Endodermal cell (in vitro differentiated cells): ENCODE results near the gene NBAS. TPM values are rescaled to one million over a fixed set of nuclear protein-coding genes. Genes with fewer than 3 reads are reported as not detected.

ENCODE experiments used
- DNase-seq: peaks from one replicate; pipeline ENCODE4 v3.0.0-alpha.2; 2017
- H3K27ac ChIP-seq: 2 replicates; pipeline ENCODE4 v1.5.1; 2013; ENCODE audit warnings: mild to moderate bottlenecking, low read depth, low read length, moderate library complexity
- H3K27me3 ChIP-seq: 2 replicates; pipeline ENCODE4 v1.6.1; 2013; ENCODE audit warnings: mild to moderate bottlenecking, low read length, moderate library complexity; ENCODE audit not compliant: insufficient read depth, control insufficient read depth, poor library complexity, severe bottlenecking
- H3K36me3 ChIP-seq: 2 replicates; pipeline ENCODE4 v1.7.0; 2013; ENCODE audit warnings: mild to moderate bottlenecking, low read length, moderate library complexity; ENCODE audit not compliant: control insufficient read depth, insufficient read depth
- H3K4me1 ChIP-seq: one replicate; pipeline ENCODE4 v1.7.0; 2013; ENCODE audit warnings: low read length; ENCODE audit not compliant: control insufficient read depth, insufficient read depth
- H3K4me3 ChIP-seq: 2 replicates; pipeline ENCODE4 v1.5.1; 2013; ENCODE audit warnings: mild to moderate bottlenecking, low read length, moderate library complexity
- H3K9ac ChIP-seq: 2 replicates; pipeline ENCODE4 v1.6.1; 2013; ENCODE audit warnings: mild to moderate bottlenecking, low read length, moderate library complexity; ENCODE audit not compliant: poor library complexity, severe bottlenecking; ENCODE audit errors: extremely low read depth
- H3K9me3 ChIP-seq: 2 replicates; pipeline ENCODE4 v1.6.1; 2013; ENCODE audit warnings: mild to moderate bottlenecking, low read length, moderate library complexity; ENCODE audit not compliant: control insufficient read depth
- H3K27ac Mint-ChIP-seq: 2 replicates; pipeline ENCODE4 v1.8.0; 2020; ENCODE audit warnings: mixed read lengths
- H3K27me3 Mint-ChIP-seq: 2 replicates; pipeline ENCODE4 v1.8.0; 2021; ENCODE audit warnings: mild to moderate bottlenecking, mixed read lengths; ENCODE audit not compliant: insufficient read depth
- H3K36me3 Mint-ChIP-seq: 2 replicates; pipeline ENCODE4 v1.8.0; 2020; ENCODE audit warnings: low read depth, mixed read lengths
- H3K4me1 Mint-ChIP-seq: 2 replicates; pipeline ENCODE4 v1.8.0; 2020; ENCODE audit warnings: mixed read lengths
- H3K4me3 Mint-ChIP-seq: 2 replicates; pipeline ENCODE4 v1.8.0; 2020; ENCODE audit warnings: mild to moderate bottlenecking, moderate library complexity, mixed read lengths
- H3K9me3 Mint-ChIP-seq: 2 replicates; pipeline ENCODE4 v1.8.0; 2020; ENCODE audit warnings: mild to moderate bottlenecking, mixed read lengths
- CTCF ChIP-seq: fragments of 200-600 bp; sonication (generic); conservative IDR thresholded peaks from 2 replicates; pipeline ENCODE4 v1.5.0; 2021; ENCODE audit warnings: antibody characterized with exemption, mild to moderate bottlenecking
- WGBS, 2 experiments: methylation state at CpG; one replicate each; pipeline versions ENCODE4 v1.1.5 to v1.1.7; 2013; ENCODE audit warnings: missing lambda C conversion rate in 2 of 2, mixed read lengths in 1 of 2; ENCODE audit not compliant: insufficient coverage in 1 of 2, insufficient read length in 1 of 2; 5-methylcytosine and 5-hydroxymethylcytosine counted together
- total RNA-seq, 2 donors: library from RNA; stranded (reverse); fragmentation: NEBNext Ultra II Directional in 1 of 2; extraction: Animal tissue kit (Norgen Biotek cat#: 25700) in 1 of 2; gene quantifications; 2 replicates in 1 of 2; 3 replicates in 1 of 2; pipeline ENCODE4 v1.2.1, GENCODE V29; 2021

The NBAS gene
- total RNA-seq, 2 donors from 2014 or later = 47.4 to 54.7 TPM

- DNase-seq = no peak
- H3K27me3 Mint-ChIP-seq = no peaks in the 10 kb centered on the region
- Histone ChIP-seq H3K9me3 (peaks cover 4% of the 10 kb centered on the region), H3K36me3 (peaks cover 24% of the 10 kb centered on the region), H3K4me1 (no peaks in the 10 kb centered on the region), H3K9ac (no peak overlapping the region), H3K27me3 (no peaks in the 10 kb centered on the region), H3K4me3 (no peak overlapping the region), H3K27ac (no peak overlapping the region)
- peaks cover 2% of the 10 kb centered on the region for H3K4me1 Mint-ChIP-seq
- H3K4me3 Mint-ChIP-seq = no peak overlapping the region
- H3K9me3 Mint-ChIP-seq = no peaks in the 10 kb centered on the region
- H3K36me3 Mint-ChIP-seq = peaks cover 57% of the 10 kb centered on the region
- H3K27ac Mint-ChIP-seq = no peak overlapping the region
- TF ChIP-seq CTCF = no peak
- 95 to 100% methylated on average over 2 to 5 of the region's 5 CpGs for WGBS, 2 experiments
Measured at GRCh38 chr2:15532996-15533395, 28.1 kb downstream of the NBAS start.

GRCh38 chr2:15531095-15531854 lies 29.9 kb downstream of the NBAS start:
- DNase-seq = no peak

GRCh38 chr2:15527074-15527739 lies 33.9 kb downstream of the NBAS start:
- H3K4me1 ChIP-seq = no peaks in the 10 kb centered on the region
- peaks cover 27% of the 10 kb centered on the region for H3K36me3 ChIP-seq
- no peaks in the 10 kb centered on the region for H3K9me3 ChIP-seq
- Mint-ChIP-seq H3K36me3 (peaks cover 50% of the 10 kb centered on the region), H3K27me3 (no peaks in the 10 kb centered on the region), H3K4me3 (no peak overlapping the region), H3K4me1 (peaks cover 5% of the 10 kb centered on the region), H3K27ac (no peak overlapping the region), H3K9me3 (no peaks in the 10 kb centered on the region)
- DNase-seq = peak; percentile 67
- no peak overlapping the region for H3K27ac ChIP-seq
- TF ChIP-seq CTCF = peak; percentile 53
- 93 to 95% methylated on average over 3 to 6 of the region's 6 CpGs for WGBS, 2 experiments
- no peaks in the 10 kb centered on the region for H3K27me3 ChIP-seq
- H3K4me3 ChIP-seq = no peak overlapping the region
- H3K9ac ChIP-seq = no peak overlapping the region

More at GRCh38 chr2:15531095-15531854, 29.9 kb downstream of the NBAS start:
- Histone ChIP-seq H3K9ac (no peak overlapping the region), H3K9me3 (no peaks in the 10 kb centered on the region), H3K4me1 (no peaks in the 10 kb centered on the region), H3K36me3 (peaks cover 33% of the 10 kb centered on the region), H3K27ac (no peak overlapping the region), H3K27me3 (no peaks in the 10 kb centered on the region), H3K4me3 (no peak overlapping the region)
- no peak overlapping the region for H3K4me3 Mint-ChIP-seq
- peaks cover 2% of the 10 kb centered on the region for H3K4me1 Mint-ChIP-seq
- H3K27me3 Mint-ChIP-seq = no peaks in the 10 kb centered on the region
- 94 to 97% methylated on average over 6 to 7 of the region's 7 CpGs for WGBS, 2 experiments
- H3K36me3 Mint-ChIP-seq = peaks cover 56% of the 10 kb centered on the region
- TF ChIP-seq CTCF = no peak
- H3K27ac Mint-ChIP-seq = no peak overlapping the region
- H3K9me3 Mint-ChIP-seq = no peaks in the 10 kb centered on the region
